Measurements from ENCODE around the gene DGKG.

DGKG gene

DNA sequence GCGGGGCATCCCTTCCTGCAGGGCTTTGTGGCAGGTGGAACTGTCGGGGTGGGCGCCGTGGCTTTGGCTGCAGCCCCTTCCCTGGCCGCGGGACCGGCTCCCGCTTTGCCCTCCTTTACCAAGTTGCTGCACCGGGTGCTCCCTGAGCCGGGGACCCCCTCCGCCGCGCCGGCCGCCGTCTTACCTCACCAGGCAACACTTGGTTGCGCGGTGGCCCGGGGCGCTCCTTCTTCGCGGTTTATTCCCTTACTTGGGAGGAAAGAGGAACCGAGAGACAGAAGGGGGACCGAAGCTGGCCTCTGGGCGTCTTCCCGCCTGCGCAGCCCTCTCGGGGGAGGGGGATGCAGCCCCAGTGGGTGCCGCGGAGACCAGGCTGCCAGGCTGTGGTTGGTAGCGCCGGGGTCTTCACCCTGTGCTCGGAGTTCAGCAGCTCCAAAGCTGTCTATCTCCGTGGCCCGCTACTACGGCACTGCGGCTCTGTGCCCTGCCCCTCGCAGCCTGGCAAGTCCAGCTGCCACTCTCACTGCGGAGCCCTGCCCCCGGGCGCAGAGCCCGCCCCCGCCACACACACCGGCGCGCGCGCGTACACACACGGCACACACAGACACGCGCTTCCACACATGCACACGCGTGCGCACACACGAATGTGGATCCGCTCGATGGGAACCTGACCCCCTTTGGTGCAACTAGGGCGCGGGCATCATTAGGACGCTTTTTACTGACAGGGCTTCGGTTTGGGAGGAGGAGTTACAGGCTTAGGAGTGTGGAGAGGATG lies at the start of gene DGKG:
TSS of gene DGKG (minus strand) at position 473 of the 775 bp plus-strand sequence. CDS start 41,775 bp downstream, outside the sequence.
- Histone ChIP-seq H3K27me3 (ENCODE audit: control insufficient read depth in 1 of 2, insufficient read depth in 2 of 2, low read length in 2 of 2) (peaks cover 20 to 22% of the 10 kb centered on the region in 2 donors), H3K4me1 (ENCODE audit: control insufficient read depth in 1 of 2, insufficient read depth in 2 of 2, low read length in 2 of 2) (peaks cover 28 to 31% of the 10 kb centered on the region in 2 donors), H3K27ac (ENCODE audit: low read depth, low read length) (no peak within 1 kb of the TSS), H3K36me3 (ENCODE audit: control insufficient read depth in 1 of 2, insufficient read depth in 2 of 2, low read length in 2 of 2) (no peaks in the 10 kb centered on the region), H3K9me3 (ENCODE audit: control insufficient read depth in 1 of 2, low read length in 2 of 2) (no peaks in the 10 kb centered on the region), H3K4me3 (ENCODE audit: low read depth in 1 of 2, low read length in 2 of 2) (peak within 1 kb of the TSS; percentile 67 to 73), H3K9ac (ENCODE audit: low read depth in 1 of 2, low read length in 2 of 2) (peak within 1 kb of the TSS in 1 of 2 donors; percentile 57)

DNA sequence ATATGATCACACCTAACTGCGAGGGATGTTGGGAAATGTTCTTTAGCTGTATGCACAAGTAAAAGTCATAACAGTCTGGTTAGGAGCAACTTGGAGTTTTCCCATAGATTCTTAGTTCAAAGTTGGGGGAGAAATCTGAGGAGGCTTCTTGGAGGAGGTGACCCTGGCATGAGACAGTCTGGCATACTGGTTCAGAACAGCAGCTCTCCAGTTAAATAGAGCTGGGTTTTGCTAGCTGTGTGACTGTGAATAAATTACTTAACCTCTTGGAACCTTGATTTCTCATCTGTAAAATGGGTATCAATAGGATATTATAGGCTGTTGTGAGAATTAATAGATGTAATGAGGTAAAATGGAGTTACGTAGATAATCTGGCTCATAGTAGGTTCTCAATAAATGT lies 49.1 kb upstream of the DGKG start:
- no peak overlapping the region for H3K4me3 ChIP-seq (ENCODE audit: low read depth in 1 of 2, low read length in 2 of 2)
- H3K9me3 ChIP-seq (ENCODE audit: control insufficient read depth in 1 of 2, low read length in 2 of 2) = no peaks in the 10 kb centered on the region
- peaks cover 11 to 20% of the 10 kb centered on the region in 2 donors for H3K4me1 ChIP-seq (ENCODE audit: control insufficient read depth in 1 of 2, insufficient read depth in 2 of 2, low read length in 2 of 2)
- no peaks in the 10 kb centered on the region for H3K27me3 ChIP-seq (ENCODE audit: control insufficient read depth in 1 of 2, insufficient read depth in 2 of 2, low read length in 2 of 2)
- H3K9ac ChIP-seq (ENCODE audit: low read depth in 1 of 2, low read length in 2 of 2) = no peak overlapping the region
- H3K36me3 ChIP-seq (ENCODE audit: control insufficient read depth in 1 of 2, insufficient read depth in 2 of 2, low read length in 2 of 2) = no peaks in the 10 kb centered on the region
- no peak overlapping the region for H3K27ac ChIP-seq (ENCODE audit: low read depth, low read length)

GRCh38 chr3:186406669-186407635 lies 44.9 kb upstream of the DGKG start:
- Histone ChIP-seq H3K9me3 (ENCODE audit: control insufficient read depth in 1 of 2, low read length in 2 of 2) (no peaks in the 10 kb centered on the region), H3K4me3 (ENCODE audit: low read depth in 1 of 2, low read length in 2 of 2) (no peak overlapping the region), H3K27ac (ENCODE audit: low read depth, low read length) (no peak overlapping the region), H3K9ac (ENCODE audit: low read depth in 1 of 2, low read length in 2 of 2) (no peak overlapping the region), H3K4me1 (ENCODE audit: control insufficient read depth in 1 of 2, insufficient read depth in 2 of 2, low read length in 2 of 2) (no peaks in the 10 kb centered on the region), H3K27me3 (ENCODE audit: control insufficient read depth in 1 of 2, insufficient read depth in 2 of 2, low read length in 2 of 2) (no peaks in the 10 kb centered on the region), H3K36me3 (ENCODE audit: control insufficient read depth in 1 of 2, insufficient read depth in 2 of 2, low read length in 2 of 2) (no peaks in the 10 kb centered on the region)

- Histone ChIP-seq H3K36me3 (ENCODE audit: control insufficient read depth in 1 of 2, insufficient read depth in 2 of 2, low read length in 2 of 2) (no peaks in the 10 kb centered on the region), H3K27ac (ENCODE audit: low read depth, low read length) (no peak overlapping the region), H3K9ac (ENCODE audit: low read depth in 1 of 2, low read length in 2 of 2) (no peak overlapping the region), H3K9me3 (ENCODE audit: control insufficient read depth in 1 of 2, low read length in 2 of 2) (no peaks in the 10 kb centered on the region), H3K4me1 (ENCODE audit: control insufficient read depth in 1 of 2, insufficient read depth in 2 of 2, low read length in 2 of 2) (no peaks in the 10 kb centered on the region), H3K4me3 (ENCODE audit: low read depth in 1 of 2, low read length in 2 of 2) (no peak overlapping the region), H3K27me3 (ENCODE audit: control insufficient read depth in 1 of 2, insufficient read depth in 2 of 2, low read length in 2 of 2) (no peaks in the 10 kb centered on the region)
Observed at GRCh38 chr3:186401556-186401955, 39.5 kb upstream of the DGKG start.

- Histone ChIP-seq H3K27ac (ENCODE audit: low read depth, low read length) (no peak overlapping the region), H3K27me3 (ENCODE audit: control insufficient read depth in 1 of 2, insufficient read depth in 2 of 2, low read length in 2 of 2) (no peaks in the 10 kb centered on the region), H3K4me3 (ENCODE audit: low read depth in 1 of 2, low read length in 2 of 2) (no peak overlapping the region), H3K9ac (ENCODE audit: low read depth in 1 of 2, low read length in 2 of 2) (no peak overlapping the region), H3K36me3 (ENCODE audit: control insufficient read depth in 1 of 2, insufficient read depth in 2 of 2, low read length in 2 of 2) (no peaks in the 10 kb centered on the region), H3K9me3 (ENCODE audit: control insufficient read depth in 1 of 2, low read length in 2 of 2) (no peaks in the 10 kb centered on the region), H3K4me1 (ENCODE audit: control insufficient read depth in 1 of 2, insufficient read depth in 2 of 2, low read length in 2 of 2) (no peaks in the 10 kb centered on the region)
Observed at GRCh38 chr3:186400662-186401061, 38.6 kb upstream of the DGKG start.

- Histone ChIP-seq H3K9ac (ENCODE audit: low read depth in 1 of 2, low read length in 2 of 2) (no peak overlapping the region), H3K4me1 (ENCODE audit: control insufficient read depth in 1 of 2, insufficient read depth in 2 of 2, low read length in 2 of 2) (no peaks in the 10 kb centered on the region), H3K4me3 (ENCODE audit: low read depth in 1 of 2, low read length in 2 of 2) (no peak overlapping the region)
Observed at GRCh38 chr3:186400026-186400425, 38.0 kb upstream of the DGKG start.

DNA sequence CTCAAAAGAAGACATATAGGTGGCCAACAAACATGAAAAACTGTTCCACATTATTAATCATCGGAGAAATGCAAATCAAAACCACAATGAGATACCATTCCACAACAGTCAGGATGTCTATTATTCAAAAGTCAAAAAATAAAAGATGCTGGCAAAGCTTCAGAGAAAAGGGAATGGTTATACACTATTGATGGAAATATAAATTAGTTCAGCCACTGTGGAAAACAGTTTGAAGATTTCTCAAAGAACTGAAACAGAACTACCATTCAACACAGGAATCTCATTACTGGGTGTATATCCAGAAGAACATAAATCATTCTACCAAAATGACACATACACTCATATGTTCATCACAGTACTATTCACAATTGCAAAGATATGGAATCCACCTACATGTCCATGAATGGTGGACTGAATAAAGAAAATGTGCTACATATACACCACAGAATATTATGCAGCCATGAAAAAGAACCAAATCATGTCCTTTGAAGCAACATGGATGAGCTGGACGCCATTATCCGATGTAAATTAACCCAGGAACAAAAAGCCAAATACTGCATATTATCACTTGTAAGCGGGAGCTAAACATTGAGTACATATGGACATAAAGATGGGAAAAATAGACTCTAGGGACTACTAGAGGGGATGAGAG lies 32.7 kb upstream of the DGKG start:
- H3K4me3 ChIP-seq (ENCODE audit: low read depth in 1 of 2, low read length in 2 of 2) = no peak overlapping the region
- no peak overlapping the region for H3K27ac ChIP-seq (ENCODE audit: low read depth, low read length)
- H3K27me3 ChIP-seq (ENCODE audit: control insufficient read depth in 1 of 2, insufficient read depth in 2 of 2, low read length in 2 of 2) = no peaks in the 10 kb centered on the region
- no peaks in the 10 kb centered on the region for H3K4me1 ChIP-seq (ENCODE audit: control insufficient read depth in 1 of 2, insufficient read depth in 2 of 2, low read length in 2 of 2)
- H3K9me3 ChIP-seq (ENCODE audit: control insufficient read depth in 1 of 2, low read length in 2 of 2) = no peaks in the 10 kb centered on the region
- no peaks in the 10 kb centered on the region for H3K36me3 ChIP-seq (ENCODE audit: control insufficient read depth in 1 of 2, insufficient read depth in 2 of 2, low read length in 2 of 2)
- H3K9ac ChIP-seq (ENCODE audit: low read depth in 1 of 2, low read length in 2 of 2) = no peak overlapping the region

More at GRCh38 chr3:186400026-186400425, 38.0 kb upstream of the DGKG start:
- Histone ChIP-seq H3K27ac (ENCODE audit: low read depth, low read length) (no peak overlapping the region), H3K27me3 (ENCODE audit: control insufficient read depth in 1 of 2, insufficient read depth in 2 of 2, low read length in 2 of 2) (no peaks in the 10 kb centered on the region), H3K9me3 (ENCODE audit: control insufficient read depth in 1 of 2, low read length in 2 of 2) (no peaks in the 10 kb centered on the region), H3K36me3 (ENCODE audit: control insufficient read depth in 1 of 2, insufficient read depth in 2 of 2, low read length in 2 of 2) (no peaks in the 10 kb centered on the region)

DNA sequence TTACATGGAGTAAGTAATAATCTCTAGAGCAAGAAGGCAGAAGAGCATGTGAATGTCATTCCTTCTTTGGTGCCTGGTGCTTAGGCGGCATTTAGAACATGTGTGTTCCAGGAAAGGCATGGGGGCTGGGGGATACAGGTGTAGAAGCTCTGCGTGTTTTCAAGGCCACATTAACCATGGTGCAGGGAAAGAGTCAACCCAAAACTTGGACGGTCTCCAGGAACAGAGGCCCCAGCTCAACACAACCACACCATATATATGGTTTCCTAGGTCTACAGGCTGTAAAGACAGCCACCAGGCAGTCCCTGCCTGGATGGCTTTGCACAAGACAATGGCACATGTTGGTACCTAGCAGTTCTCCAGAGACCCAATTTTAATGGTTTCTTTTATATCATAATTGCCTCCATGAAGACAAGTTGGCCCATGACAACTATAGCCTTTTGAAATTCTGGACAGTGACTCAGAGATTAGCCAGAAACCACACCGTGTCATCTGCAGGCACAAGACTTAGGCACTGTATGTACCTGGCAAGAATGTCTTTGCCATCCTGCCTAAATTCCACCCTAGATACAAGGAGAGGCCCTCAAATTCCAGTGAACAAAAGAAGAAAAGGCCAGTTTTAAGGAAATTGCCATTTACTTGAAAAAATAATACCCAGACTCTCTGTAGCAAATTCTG lies 25.0 kb upstream of the DGKG start:
- no peak overlapping the region for H3K27ac ChIP-seq (ENCODE audit: low read depth, low read length)
- no peak overlapping the region for H3K9ac ChIP-seq (ENCODE audit: low read depth in 1 of 2, low read length in 2 of 2)
- no peaks in the 10 kb centered on the region for H3K9me3 ChIP-seq (ENCODE audit: control insufficient read depth in 1 of 2, low read length in 2 of 2)
- H3K4me1 ChIP-seq (ENCODE audit: control insufficient read depth in 1 of 2, insufficient read depth in 2 of 2, low read length in 2 of 2) = peaks cover 8 to 12% of the 10 kb centered on the region in 2 donors
- no peaks in the 10 kb centered on the region for H3K27me3 ChIP-seq (ENCODE audit: control insufficient read depth in 1 of 2, insufficient read depth in 2 of 2, low read length in 2 of 2)
- no peaks in the 10 kb centered on the region for H3K36me3 ChIP-seq (ENCODE audit: control insufficient read depth in 1 of 2, insufficient read depth in 2 of 2, low read length in 2 of 2)
- no peak overlapping the region for H3K4me3 ChIP-seq (ENCODE audit: low read depth in 1 of 2, low read length in 2 of 2)

DNA sequence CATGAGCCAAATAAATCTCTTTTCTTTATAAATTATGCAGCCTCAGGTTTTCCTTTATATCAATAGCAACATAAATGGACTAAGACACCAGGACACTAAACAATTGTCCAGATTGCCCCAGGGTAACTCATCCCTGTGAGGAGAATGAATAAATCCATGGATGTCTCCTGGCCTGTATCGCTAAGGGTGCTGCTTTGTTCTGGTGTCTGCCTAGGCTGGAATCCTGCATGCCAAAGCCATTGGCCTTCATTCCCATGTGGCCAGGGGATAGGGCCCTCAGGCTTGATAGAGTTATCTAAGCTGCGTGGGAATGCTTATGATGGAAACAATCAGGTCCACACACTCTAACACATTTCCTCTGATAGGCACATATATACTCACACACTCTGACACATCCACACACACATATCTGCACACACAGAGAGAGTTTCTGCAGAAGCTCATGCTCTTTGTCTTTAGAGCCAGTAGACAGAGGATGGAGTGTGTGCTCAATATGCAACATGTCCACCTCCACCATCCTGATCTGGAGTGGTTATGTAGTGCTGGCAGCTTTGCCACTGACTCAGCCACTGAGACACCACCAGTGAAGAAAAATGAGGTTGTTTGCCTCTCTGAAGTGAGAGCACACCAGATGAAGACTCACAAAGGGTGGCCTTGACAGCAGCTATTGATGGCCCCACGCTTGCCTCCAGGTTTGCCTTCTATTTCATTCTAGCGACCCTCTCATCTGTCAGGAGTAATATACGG lies 24.0 kb upstream of the DGKG start:
- H3K27ac ChIP-seq (ENCODE audit: low read depth, low read length) = no peak overlapping the region
- H3K4me1 ChIP-seq (ENCODE audit: control insufficient read depth in 1 of 2, insufficient read depth in 2 of 2, low read length in 2 of 2) = peaks cover 13 to 16% of the 10 kb centered on the region in 2 donors
- no peaks in the 10 kb centered on the region for H3K36me3 ChIP-seq (ENCODE audit: control insufficient read depth in 1 of 2, insufficient read depth in 2 of 2, low read length in 2 of 2)
- H3K27me3 ChIP-seq (ENCODE audit: control insufficient read depth in 1 of 2, insufficient read depth in 2 of 2, low read length in 2 of 2) = no peaks in the 10 kb centered on the region
- no peaks in the 10 kb centered on the region for H3K9me3 ChIP-seq (ENCODE audit: control insufficient read depth in 1 of 2, low read length in 2 of 2)
- H3K9ac ChIP-seq (ENCODE audit: low read depth in 1 of 2, low read length in 2 of 2) = no peak overlapping the region
- H3K4me3 ChIP-seq (ENCODE audit: low read depth in 1 of 2, low read length in 2 of 2) = no peak overlapping the region
